Measurements from ENCODE around the gene PHOX2B. TPM values are rescaled to one million over a fixed set of nuclear protein-coding genes. Genes with fewer than 3 reads are reported as not detected.
A peak's percentile ranks its signal among the peaks of the same experiment; 100 is the strongest.

PHOX2B gene
- polyA plus RNA-seq, 1 experiment, result not detected

- TF ChIP-seq, protein P1, sequence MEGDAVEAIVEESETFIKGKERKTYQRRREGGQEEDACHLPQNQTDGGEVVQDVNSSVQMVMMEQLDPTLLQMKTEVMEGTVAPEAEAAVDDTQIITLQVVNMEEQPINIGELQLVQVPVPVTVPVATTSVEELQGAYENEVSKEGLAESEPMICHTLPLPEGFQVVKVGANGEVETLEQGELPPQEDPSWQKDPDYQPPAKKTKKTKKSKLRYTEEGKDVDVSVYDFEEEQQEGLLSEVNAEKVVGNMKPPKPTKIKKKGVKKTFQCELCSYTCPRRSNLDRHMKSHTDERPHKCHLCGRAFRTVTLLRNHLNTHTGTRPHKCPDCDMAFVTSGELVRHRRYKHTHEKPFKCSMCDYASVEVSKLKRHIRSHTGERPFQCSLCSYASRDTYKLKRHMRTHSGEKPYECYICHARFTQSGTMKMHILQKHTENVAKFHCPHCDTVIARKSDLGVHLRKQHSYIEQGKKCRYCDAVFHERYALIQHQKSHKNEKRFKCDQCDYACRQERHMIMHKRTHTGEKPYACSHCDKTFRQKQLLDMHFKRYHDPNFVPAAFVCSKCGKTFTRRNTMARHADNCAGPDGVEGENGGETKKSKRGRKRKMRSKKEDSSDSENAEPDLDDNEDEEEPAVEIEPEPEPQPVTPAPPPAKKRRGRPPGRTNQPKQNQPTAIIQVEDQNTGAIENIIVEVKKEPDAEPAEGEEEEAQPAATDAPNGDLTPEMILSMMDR (IDR thresholded peaks at IDR 0.05; ENCODE audit: insufficient read depth, low read depth, low read length), result peak; percentile 23; the same call in 1 of the 2 replicates
- ChIA-PET CTCF (interaction anchor here (0.7 to 1.1 kb wide), 4 partner anchors 10 to 63 kb away, joined by 3 to 4 read pairs (median 4); no protein-coding TSS in a partner anchor), POLR2A (no interaction called here)
- peaks cover 72% of the 10 kb centered on the region for H3K27me3 ChIP-seq (ENCODE audit: control insufficient read depth, insufficient read depth, low read length)
- H3K4me3 ChIP-seq (ENCODE audit: low read depth, low read length), result no peak overlapping the region
- no peaks in the 10 kb centered on the region for H3K36me3 ChIP-seq (ENCODE audit: control insufficient read depth, insufficient read depth, low read length)
- no peak for DNase-seq (ENCODE audit: low read depth)
These were observed 3.0 kb upstream of the PHOX2B start for GRCh38 chr4:41751449-41752061.

DNA sequence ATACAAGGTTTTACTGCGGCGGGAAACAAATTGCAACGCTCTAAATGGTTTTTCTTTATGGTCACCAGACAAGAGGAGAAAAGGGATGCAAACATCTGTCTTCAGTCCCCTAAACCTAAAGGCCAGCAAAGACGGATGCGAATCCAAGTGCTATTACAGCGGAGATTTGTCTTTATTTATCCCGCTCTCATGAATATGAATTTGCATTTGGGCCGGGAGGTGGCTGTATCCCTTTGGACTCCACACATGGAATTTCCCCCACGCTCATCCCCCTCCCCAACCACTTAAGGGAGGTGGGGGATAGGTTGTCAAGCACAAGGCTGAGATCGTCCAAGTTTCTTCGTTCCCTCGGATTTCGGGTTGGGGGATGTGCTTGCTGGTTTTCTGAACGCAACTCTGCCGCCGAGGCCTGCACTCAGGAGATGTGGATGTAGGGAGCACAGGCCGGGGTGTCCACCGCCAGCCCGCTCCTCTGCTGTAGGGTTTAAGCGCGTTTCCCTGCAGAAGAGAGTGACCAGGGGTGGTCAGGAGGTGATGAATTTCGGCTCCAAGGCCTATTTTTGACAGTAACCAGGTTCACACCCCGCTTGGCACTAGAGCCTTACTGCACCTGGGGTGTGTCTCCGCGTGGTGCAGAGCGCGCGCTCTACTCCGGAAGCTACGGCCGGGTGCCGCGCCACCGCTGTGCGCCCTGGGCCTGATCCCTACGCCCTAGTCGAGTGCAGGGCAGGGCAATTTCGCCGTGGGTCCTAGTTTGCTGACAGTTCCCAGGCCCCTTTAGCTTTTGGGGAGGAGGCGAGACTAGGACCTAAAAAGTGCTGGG, 2.3 kb upstream of the PHOX2B start:
- CTCF ChIA-PET, result interaction anchor here (0.7 to 0.9 kb wide), 3 partner anchors 9 to 52 kb away, joined by 3 to 4 read pairs (median 4); no protein-coding TSS in a partner anchor
- POLR2A ChIA-PET, result no interaction called here
- TF ChIP-seq, protein P1 (IDR thresholded peaks at IDR 0.05; ENCODE audit: insufficient read depth, low read depth, low read length), result no peak
- peaks cover 78% of the 10 kb centered on the region for H3K27me3 ChIP-seq (ENCODE audit: control insufficient read depth, insufficient read depth, low read length)
- H3K4me3 ChIP-seq (ENCODE audit: low read depth, low read length), result no peak overlapping the region
- H3K36me3 ChIP-seq (ENCODE audit: control insufficient read depth, insufficient read depth, low read length), result no peaks in the 10 kb centered on the region
- DNase-seq (ENCODE audit: low read depth), result no peak

- Histone ChIP-seq H3K36me3 (ENCODE audit: control insufficient read depth, insufficient read depth, low read length) (no peaks in the 10 kb centered on the region), H3K4me3 (ENCODE audit: low read depth, low read length) (no peak overlapping the region), H3K27me3 (ENCODE audit: control insufficient read depth, insufficient read depth, low read length) (peaks cover 77% of the 10 kb centered on the region)
- ChIA-PET POLR2A (no interaction called here), CTCF (no interaction called here)
- TF ChIP-seq, protein P1 (IDR thresholded peaks at IDR 0.05; ENCODE audit: insufficient read depth, low read depth, low read length), result no peak
- no peak for DNase-seq (ENCODE audit: low read depth)
These were observed 1.6 kb upstream of the PHOX2B start for GRCh38 chr4:41750121-41750625.

DNA sequence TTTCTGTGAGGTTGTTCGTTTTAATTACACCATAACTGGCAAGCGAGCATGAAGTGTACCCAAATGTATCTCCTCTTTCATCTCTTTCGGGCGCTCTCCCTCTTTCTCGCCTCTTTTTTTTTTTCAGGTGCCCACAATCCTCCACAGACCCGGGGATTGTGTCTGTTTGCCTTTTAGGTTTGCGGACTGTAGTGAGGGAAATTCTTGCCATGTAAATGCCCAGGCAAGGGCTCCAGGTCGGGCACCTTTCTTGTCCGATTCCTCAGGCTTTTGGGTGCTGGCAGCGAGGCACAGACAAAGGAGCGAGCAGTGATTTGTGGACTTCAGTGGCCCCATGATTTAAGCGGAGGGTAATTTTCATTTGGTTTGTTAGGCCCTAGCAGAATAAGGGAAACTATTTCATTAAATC, 1.1 kb upstream of the PHOX2B start:
- Histone ChIP-seq H3K4me3 (ENCODE audit: low read depth, low read length) (no peak overlapping the region), H3K27me3 (ENCODE audit: control insufficient read depth, insufficient read depth, low read length) (peaks cover 78% of the 10 kb centered on the region), H3K36me3 (ENCODE audit: control insufficient read depth, insufficient read depth, low read length) (no peaks in the 10 kb centered on the region)
- ChIA-PET POLR2A (no interaction called here), CTCF (no interaction called here)
- TF ChIP-seq, protein P1 (IDR thresholded peaks at IDR 0.05; ENCODE audit: insufficient read depth, low read depth, low read length), result no peak
- no peak for DNase-seq (ENCODE audit: low read depth)

DNA sequence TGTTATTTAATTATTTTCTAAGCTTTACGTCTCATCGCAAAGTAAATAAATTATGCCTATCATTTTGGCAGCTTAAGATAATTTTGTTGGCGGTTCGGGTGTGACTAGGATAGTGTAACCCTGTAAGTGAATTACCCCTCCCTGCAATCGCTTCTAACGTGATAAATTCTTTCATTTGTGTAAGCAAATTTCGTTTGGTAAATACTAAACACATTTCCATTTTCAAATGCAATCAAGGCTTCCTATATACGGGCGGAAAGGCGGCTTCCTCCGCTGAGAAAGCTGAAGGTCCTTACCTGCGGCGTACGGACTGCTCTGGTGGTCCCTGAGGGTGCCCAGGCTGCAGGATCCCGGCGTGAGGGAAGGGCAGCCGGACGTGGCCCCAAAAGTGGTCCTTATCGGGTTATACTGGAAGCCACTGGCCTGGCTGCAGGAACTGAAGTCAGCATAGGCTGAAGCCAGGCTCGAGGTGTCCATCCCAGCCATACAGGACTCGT, 403 bp downstream of the PHOX2B start:
- TF ChIP-seq, protein P1 (IDR thresholded peaks at IDR 0.05; ENCODE audit: insufficient read depth, low read depth, low read length), result no peak
- CTCF ChIA-PET, result no interaction called here
- POLR2A ChIA-PET, result no interaction called here
- no peak for DNase-seq (ENCODE audit: low read depth)
- Histone ChIP-seq H3K27me3 (ENCODE audit: control insufficient read depth, insufficient read depth, low read length) (peaks cover 77% of the 10 kb centered on the region), H3K4me3 (ENCODE audit: low read depth, low read length) (no peak overlapping the region), H3K36me3 (ENCODE audit: control insufficient read depth, insufficient read depth, low read length) (no peaks in the 10 kb centered on the region)

All from BJ (cell line).